ENCODE measurements around the gene PHF19.

DNA sequence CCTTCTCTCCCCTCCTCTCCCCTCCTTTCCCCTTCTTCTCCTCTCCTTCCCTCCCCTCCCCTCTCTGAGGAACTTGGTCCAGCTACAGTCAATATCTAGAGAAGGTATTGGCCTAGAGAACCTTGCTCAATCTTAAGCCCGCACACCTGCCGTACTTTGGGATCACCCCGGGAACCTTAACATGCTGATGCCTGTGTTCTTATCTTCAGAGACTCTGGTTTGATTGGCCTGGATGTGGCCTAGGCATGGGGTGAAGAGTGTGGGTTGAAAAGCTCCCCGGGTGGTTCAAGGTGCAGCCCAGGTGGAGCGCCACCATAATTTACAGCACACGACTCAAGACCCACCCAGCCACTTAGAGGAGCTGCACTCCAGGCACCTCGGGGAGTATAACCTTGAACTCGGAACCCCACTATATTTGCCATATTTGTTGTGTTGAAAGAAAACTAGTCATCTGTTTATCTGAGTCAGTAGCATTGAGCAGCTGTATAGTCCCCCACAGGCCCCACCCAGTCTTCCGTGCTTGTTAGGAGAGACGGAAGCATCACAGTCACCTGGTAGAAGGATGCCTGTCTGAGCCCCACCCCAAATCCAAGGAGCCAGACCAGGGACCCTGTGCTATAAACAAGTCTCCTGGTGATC lies 14.4 kb upstream of the PHF19 start:
- TF ChIP-seq CTCF (IDR thresholded peaks at IDR 0.05; ENCODE audit: insufficient read depth, low read length, poor library complexity, severe bottlenecking) = no peak
- TF ChIP-seq EZH2phosphoT487 (conservative IDR thresholded peaks at IDR 0.05; ENCODE audit: low read length) = no peak

All from SU-DHL-6 (cell line).